A549 (cell line): Measurements from ENCODE around the gene PDS5B. TPM values are rescaled to one million over a fixed set of nuclear protein-coding genes. Genes with fewer than 3 reads are reported as not detected.

Experiments
- ATAC-seq, 2 experiments: fragments of 200-7000 bp in 1 of 2; fragments of >200 bp in 1 of 2; cut with Nextera tagmentation in 1 of 2; cut with Tn5 transposase in 1 of 2; 3 replicates each; pipeline versions ENCODE4 v1.8.0 to v1.9.1; 2018 to 2020; ENCODE audit warnings: mild to moderate bottlenecking in 1 of 2, moderate library complexity in 1 of 2
- CTCF ChIA-PET: fragments of 300-600 bp; sonication (Branson Sonifier 250); formaldehyde crosslinking; extraction: SDS; loops from one replicate; lab custom pipeline; 2021; ENCODE audit warnings: antibody characterized with exemption, inconsistent platforms; lab: Yijun Ruan, JAX
- POLR2A ChIA-PET: fragments of 350-600 bp; formaldehyde crosslinking; extraction: SDS; loops from one replicate; lab custom pipeline; 2021; ENCODE audit warnings: antibody characterized with exemption, inconsistent platforms; lab: Yijun Ruan, JAX
- DNase-seq, 2 experiments: peaks; one replicate each; pipeline versions ENCODE4 v3.0.0 to v3.0.0-alpha.2; 2011 to 2016; ENCODE audit warnings: low read depth in 1 of 2, low spot score in 1 of 2
- FAIRE-seq: peaks from 2 replicates; lab custom pipeline; 2011; peaks lifted over from hg19 to GRCh38; lab: Jason Lieb, UNC
- H3K27ac ChIP-seq, 2 experiments: fragments of >200 bp; sonication (Bioruptor Twin); formaldehyde crosslinking; 3 replicates each; pipeline ENCODE4 v1.5.1; 2016 to 2017
- H3K4me1 ChIP-seq: fragments of >200 bp; sonication (Bioruptor Twin); formaldehyde crosslinking; 3 replicates; pipeline ENCODE4 v1.6.1; 2016
- H3K4me2 ChIP-seq: fragments of >200 bp; sonication (Bioruptor Twin); formaldehyde crosslinking; 3 replicates; pipeline ENCODE4 v1.6.1; 2016
- H3K4me3 ChIP-seq: fragments of >200 bp; sonication (Bioruptor Twin); formaldehyde crosslinking; 3 replicates; pipeline ENCODE4 v1.5.1; 2016
- H3K9me3 ChIP-seq: fragments of >200 bp; sonication (Bioruptor Twin); formaldehyde crosslinking; 3 replicates; pipeline ENCODE4 v1.6.1; 2016
- ATOH8 ChIP-seq: fragments of 250-450 bp; sonication (Bioruptor Pico); IDR thresholded peaks from 2 replicates; pipeline ENCODE4 v1.5.0; 2020; ENCODE audit warnings: low read depth, mild to moderate bottlenecking, moderate library complexity
- CBX2 ChIP-seq: fragments of 200-600 bp; sonication (generic); IDR thresholded peaks from 2 replicates; pipeline ENCODE4 v1.6.1; 2016; ENCODE audit warnings: low read depth, mild to moderate bottlenecking, borderline replicate concordance
- CBX8 ChIP-seq: fragments of 200-600 bp; sonication (generic); IDR thresholded peaks from 2 replicates; pipeline ENCODE4 v1.6.1; 2016
- EP300 ChIP-seq, 2 experiments: fragments of >200 bp; sonication (Bioruptor Twin); formaldehyde crosslinking; IDR thresholded peaks; 2 replicates in 1 of 2; 3 replicates in 1 of 2; pipeline ENCODE4 v1.6.1; 2016 to 2017
- ESRRA ChIP-seq: fragments of 150-350 bp; IDR thresholded peaks from 2 replicates; pipeline ENCODE4 v1.6.1; 2014; ENCODE audit warnings: mild to moderate bottlenecking, low read length, borderline replicate concordance
- FOXS1 ChIP-seq: fragments of 250-450 bp; sonication (Bioruptor Pico); IDR thresholded peaks from 2 replicates; pipeline ENCODE4 v1.5.0; 2020; ENCODE audit warnings: mild to moderate bottlenecking, moderate library complexity
- HDAC2 ChIP-seq: fragments of 200-600 bp; sonication (generic); IDR thresholded peaks from 2 replicates; pipeline ENCODE4 v1.6.1; 2016
- HES2 ChIP-seq: fragments of >200 bp; sonication (Bioruptor Twin); formaldehyde crosslinking; IDR thresholded peaks from 2 replicates; pipeline ENCODE4 v1.6.1; 2016
- HEYL ChIP-seq: fragments of 250-450 bp; sonication (Bioruptor Pico); IDR thresholded peaks from 2 replicates; pipeline ENCODE4 v1.8.0; 2021; ENCODE audit warnings: mild to moderate bottlenecking, moderate library complexity
- JUN ChIP-seq, 2 experiments: fragments of >200 bp; sonication (Bioruptor Twin); formaldehyde crosslinking; IDR thresholded peaks; 2 replicates in 1 of 2; 3 replicates in 1 of 2; pipeline ENCODE4 v1.6.1; 2016 to 2017
- JUNB ChIP-seq: fragments of >200 bp; sonication (Bioruptor Twin); formaldehyde crosslinking; IDR thresholded peaks from 2 replicates; pipeline ENCODE4 v1.6.1; 2016
- MAFK ChIP-seq: fragments of 450-650 bp; IDR thresholded peaks from 2 replicates; pipeline ENCODE4 v1.6.1; 2014; ENCODE audit not compliant: partially characterized antibody
- MYC ChIP-seq: IDR thresholded peaks from 2 replicates; pipeline ENCODE4 v1.6.1; 2012; ENCODE audit warnings: mild to moderate bottlenecking, inconsistent platforms, low read length, improper control_type of control experiment, borderline replicate concordance
- NPAS2 ChIP-seq: fragments of 250-450 bp; sonication (Bioruptor Pico); IDR thresholded peaks from 2 replicates; pipeline ENCODE4 v1.8.0; 2022; ENCODE audit warnings: mild to moderate bottlenecking, moderate library complexity, borderline replicate concordance
- NR3C1 ChIP-seq: fragments of >200 bp; sonication (Bioruptor Twin); formaldehyde crosslinking; IDR thresholded peaks from 3 replicates; pipeline ENCODE4 v1.6.1; 2017
- PBX3 ChIP-seq: IDR thresholded peaks from 2 replicates; pipeline ENCODE4 v1.6.1; 2012
- PHF8 ChIP-seq: fragments of 200-600 bp; sonication (generic); IDR thresholded peaks from 2 replicates; pipeline ENCODE4 v1.6.1; 2016; ENCODE audit warnings: low read depth, mild to moderate bottlenecking, antibody characterized with exemption, moderate library complexity, borderline replicate concordance
- REST ChIP-seq: fragments of 200-600 bp; sonication (generic); IDR thresholded peaks from 2 replicates; pipeline ENCODE4 v1.6.1; 2016; ENCODE audit warnings: antibody characterized with exemption, mild to moderate bottlenecking, moderate library complexity
- ZFP36 ChIP-seq: fragments of 450-650 bp; IDR thresholded peaks from 2 replicates; pipeline ENCODE4 v1.6.1; 2014; ENCODE audit warnings: borderline replicate concordance; ENCODE audit not compliant: partially characterized antibody
- WGBS: methylation state at CpG from one replicate; pipeline ENCODE4 v1.1.6; 2017; ENCODE audit errors: missing lambda C conversion rate; 5-methylcytosine and 5-hydroxymethylcytosine counted together
- polyA plus RNA-seq, 4 experiments: library from polyadenylated mRNA; depleted of rRNA in 3 of 4; stranded (reverse); fragments of >200 nt; fragmentation: RNase III in 1 of 4; extraction: RNeasy Plus Mini Kit Qiagen cat#74134 plus additional on column Dnase treatment in 1 of 4; gene quantifications; 2 replicates in 3 of 4; 3 replicates in 1 of 4; pipeline ENCODE4 v1.2.3, GENCODE V29; 2011 to 2017

PDS5B gene
- polyA plus RNA-seq, 2 of the 4 experiments (the other 2 are of a cell fraction): 10.6 to 16.0 TPM

GRCh38 chr13:32781906-32782305, 195.7 kb downstream of the PDS5B start:
- POLR2A ChIA-PET: no interaction called here
- no peak for FAIRE-seq
- no peaks in the 10 kb centered on the region for H3K9me3 ChIP-seq

GRCh38 chr13:32783067-32783466, 196.8 kb downstream of the PDS5B start:
- no peak for ATAC-seq
- H3K4me2 ChIP-seq: no peak overlapping the region
- H3K4me3 ChIP-seq: no peak overlapping the region
- FAIRE-seq: no peak
- H3K4me1 ChIP-seq: no peaks in the 10 kb centered on the region
- no peaks in the 10 kb centered on the region for H3K9me3 ChIP-seq
- ChIA-PET CTCF (no interaction called here), POLR2A (no interaction called here)
- DNase-seq: no peak
- WGBS: 71% methylated on average over 3 of the region's 3 CpGs
- TF ChIP-seq ZFP36: no peak
- TF ChIP-seq ATOH8: no peak
- TF ChIP-seq EP300 (IDR thresholded peaks at IDR 0.05): no peak
- TF ChIP-seq NPAS2: no peak
- no peak for TF ChIP-seq PHF8
- TF ChIP-seq CBX2: no peak
- no peak overlapping the region for H3K27ac ChIP-seq

More at GRCh38 chr13:32781906-32782305, 195.7 kb downstream of the PDS5B start:
- H3K27ac ChIP-seq: no peak overlapping the region
- no peak for DNase-seq
- CTCF ChIA-PET: no interaction called here
- no peak overlapping the region for H3K4me2 ChIP-seq
- no peak overlapping the region for H3K4me3 ChIP-seq
- no peaks in the 10 kb centered on the region; the same call in 2 of the 3 replicates for H3K4me1 ChIP-seq
- 90% methylated on average over 2 of the region's 2 CpGs for WGBS
- TF ChIP-seq MAFK: peak; percentile 33
- no peak for TF ChIP-seq HES2
- ATAC-seq: no peak

- peak; percentile 70 to 75; a peak in 3 of 6 replicates for ATAC-seq
- Histone ChIP-seq H3K4me3 (no peak overlapping the region), H3K9me3 (no peaks in the 10 kb centered on the region), H3K4me2 (peak overlapping the region; percentile 36), H3K27ac (no peak overlapping the region), H3K4me1 (peaks cover 12% of the 10 kb centered on the region; the same call in 2 of the 3 replicates)
- peak in 1 of 2 experiments; percentile 26 for DNase-seq
- FAIRE-seq: no peak
- POLR2A ChIA-PET: no interaction called here
- TF ChIP-seq REST: peak; percentile 22; the same call in 1 of the 2 replicates
- no peak for TF ChIP-seq ESRRA
- CTCF ChIA-PET: no interaction called here
- WGBS: 92% methylated on average over 2 of the region's 3 CpGs
These were observed 204.5 kb downstream of the PDS5B start for GRCh38 chr13:32790731-32791130.

- H3K4me2 ChIP-seq: peak overlapping the region; percentile 36
- POLR2A ChIA-PET: no interaction called here
- peak; percentile 54 to 64; a peak in 5 of 6 replicates for ATAC-seq
- no peak overlapping the region for H3K4me3 ChIP-seq
- H3K9me3 ChIP-seq: no peaks in the 10 kb centered on the region
- DNase-seq: peak; percentile 2 to 3
- H3K4me1 ChIP-seq: peaks cover 12% of the 10 kb centered on the region; the same call in 2 of the 3 replicates
- no peak overlapping the region for H3K27ac ChIP-seq
- CTCF ChIA-PET: no interaction called here
- no peak for FAIRE-seq
- 52% methylated on average over 8 of the region's 8 CpGs for WGBS
- TF ChIP-seq FOXS1: no peak
- no peak for TF ChIP-seq HDAC2
- TF ChIP-seq MYC: no peak
- TF ChIP-seq CBX2: no peak
- no peak for TF ChIP-seq CBX8
- no peak for TF ChIP-seq MAFK
- TF ChIP-seq HES2: no peak
- no peak for TF ChIP-seq JUN (IDR thresholded peaks at IDR 0.05)
- no peak for TF ChIP-seq JUNB
- TF ChIP-seq PBX3: no peak
- no peak for TF ChIP-seq HEYL (CRISPR knock-in tag)
- no peak for TF ChIP-seq NPAS2
- no peak for TF ChIP-seq NR3C1
These were observed 205.4 kb downstream of the PDS5B start for GRCh38 chr13:32791545-32792172.
